Gastroesophageal sphincter (tissue), 3 donors: ENCODE measurements around the gene PLEK2.

ENCODE experiments used
- EP300 ChIP-seq: sonication (generic); formaldehyde crosslinking; IDR thresholded peaks from one replicate; pipeline ENCODE4 v1.6.1; 2017; ENCODE audit warnings: antibody characterized with exemption, mild to moderate bottlenecking
- POLR2A ChIP-seq, 2 donors: fragments of 450-650 bp; IDR thresholded peaks; one replicate each; pipeline ENCODE4 v1.6.1; 2017; ENCODE audit warnings: antibody characterized with exemption in 2 of 2, mild to moderate bottlenecking in 2 of 2, moderate library complexity in 1 of 2
- TF ChIP-seq, protein P1 (sequence below), 4 experiments: fragments of 200-600 bp in 2 of 4; fragments of 450-650 bp in 2 of 4; sonication (generic) in 1 of 4; IDR thresholded peaks; one replicate each; pipeline ENCODE4 v1.5.1; 2017 to 2019; ENCODE audit warnings: antibody characterized with exemption in 4 of 4, mild to moderate bottlenecking in 2 of 4, moderate library complexity in 2 of 4

DNA sequence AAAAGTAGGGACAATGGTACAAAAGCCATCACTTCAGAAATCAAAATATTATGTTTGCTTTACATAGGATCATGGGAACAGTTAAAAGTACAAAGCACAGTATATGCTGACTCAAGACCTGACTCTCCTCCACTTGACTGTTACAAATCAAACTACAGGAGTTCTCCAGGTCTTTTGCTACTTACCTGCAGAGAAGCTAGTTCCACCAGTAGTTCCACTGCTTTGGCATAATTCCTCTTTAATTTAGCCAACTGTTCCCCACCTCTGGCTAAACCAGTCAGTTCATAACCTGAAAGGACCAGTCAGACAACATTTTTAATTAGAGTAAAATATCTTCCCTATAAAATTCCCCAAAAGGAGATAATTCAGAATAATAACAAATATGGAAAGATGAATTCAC lies 66.4 kb downstream of the PLEK2 start:
- TF ChIP-seq, protein P1, sequence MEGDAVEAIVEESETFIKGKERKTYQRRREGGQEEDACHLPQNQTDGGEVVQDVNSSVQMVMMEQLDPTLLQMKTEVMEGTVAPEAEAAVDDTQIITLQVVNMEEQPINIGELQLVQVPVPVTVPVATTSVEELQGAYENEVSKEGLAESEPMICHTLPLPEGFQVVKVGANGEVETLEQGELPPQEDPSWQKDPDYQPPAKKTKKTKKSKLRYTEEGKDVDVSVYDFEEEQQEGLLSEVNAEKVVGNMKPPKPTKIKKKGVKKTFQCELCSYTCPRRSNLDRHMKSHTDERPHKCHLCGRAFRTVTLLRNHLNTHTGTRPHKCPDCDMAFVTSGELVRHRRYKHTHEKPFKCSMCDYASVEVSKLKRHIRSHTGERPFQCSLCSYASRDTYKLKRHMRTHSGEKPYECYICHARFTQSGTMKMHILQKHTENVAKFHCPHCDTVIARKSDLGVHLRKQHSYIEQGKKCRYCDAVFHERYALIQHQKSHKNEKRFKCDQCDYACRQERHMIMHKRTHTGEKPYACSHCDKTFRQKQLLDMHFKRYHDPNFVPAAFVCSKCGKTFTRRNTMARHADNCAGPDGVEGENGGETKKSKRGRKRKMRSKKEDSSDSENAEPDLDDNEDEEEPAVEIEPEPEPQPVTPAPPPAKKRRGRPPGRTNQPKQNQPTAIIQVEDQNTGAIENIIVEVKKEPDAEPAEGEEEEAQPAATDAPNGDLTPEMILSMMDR (IDR thresholded peaks at IDR 0.05) = no peak
- TF ChIP-seq EP300 (no peak), POLR2A (IDR thresholded peaks at IDR 0.05) (no peak)
